Amniotic epithelial cell (primary cell): ENCODE measurements around the gene SIGMAR1.
A peak's percentile ranks its signal among the peaks of the same experiment; 100 is the strongest.

Experiments used
- DNase-seq: peaks from one replicate; pipeline ENCODE4 v3.0.0-alpha.2; 2010; ENCODE audit warnings: low read depth

Gene SIGMAR1

GRCh38 chr9:34603610-34604231 is 33.9 kb downstream of the SIGMAR1 start:
- peak; percentile 54 for DNase-seq

GRCh38 chr9:34601937-34602573 is 35.5 kb downstream of the SIGMAR1 start:
- DNase-seq = no peak

- DNase-seq = no peak
Observed at GRCh38 chr9:34600908-34601307, 36.7 kb downstream of the SIGMAR1 start.

- DNase-seq = no peak
Observed at GRCh38 chr9:34599546-34599945, 38.0 kb downstream of the SIGMAR1 start.

GRCh38 chr9:34594177-34594576 is 43.4 kb downstream of the SIGMAR1 start:
- no peak for DNase-seq

GRCh38 chr9:34592895-34593601 is 44.5 kb downstream of the SIGMAR1 start:
- DNase-seq = no peak

GRCh38 chr9:34591917-34592866 is 45.4 kb downstream of the SIGMAR1 start:
- no peak for DNase-seq

GRCh38 chr9:34591248-34591916 is 46.2 kb downstream of the SIGMAR1 start:
- peak; percentile 54 for DNase-seq

GRCh38 chr9:34590381-34591247 is 47.0 kb downstream of the SIGMAR1 start:
- DNase-seq = no peak

GRCh38 chr9:34589636-34590380 is 47.8 kb downstream of the SIGMAR1 start, which contains the start of gene CNTFR:
Gene CNTFR (minus strand): TSS chr9:34589724. CDS start chr9:34568981, 20,743 bp downstream.
- DNase-seq = no peak

GRCh38 chr9:34588671-34589635 is 48.6 kb downstream of the SIGMAR1 start:
- no peak for DNase-seq

GRCh38 chr9:34587271-34587670 is 50.3 kb downstream of the SIGMAR1 start:
- DNase-seq = no peak

GRCh38 chr9:34585946-34586669 is 51.5 kb downstream of the SIGMAR1 start:
- DNase-seq = no peak

GRCh38 chr9:34584970-34585369 is 52.6 kb downstream of the SIGMAR1 start:
- no peak for DNase-seq
